ENCODE measurements around the gene PRKAG1. TPM values are rescaled to one million over a fixed set of nuclear protein-coding genes. Genes with fewer than 3 reads are reported as not detected.

PRKAG1 gene
- total RNA-seq, 1 donor from 2014 or later, result 78.1 TPM

DNA sequence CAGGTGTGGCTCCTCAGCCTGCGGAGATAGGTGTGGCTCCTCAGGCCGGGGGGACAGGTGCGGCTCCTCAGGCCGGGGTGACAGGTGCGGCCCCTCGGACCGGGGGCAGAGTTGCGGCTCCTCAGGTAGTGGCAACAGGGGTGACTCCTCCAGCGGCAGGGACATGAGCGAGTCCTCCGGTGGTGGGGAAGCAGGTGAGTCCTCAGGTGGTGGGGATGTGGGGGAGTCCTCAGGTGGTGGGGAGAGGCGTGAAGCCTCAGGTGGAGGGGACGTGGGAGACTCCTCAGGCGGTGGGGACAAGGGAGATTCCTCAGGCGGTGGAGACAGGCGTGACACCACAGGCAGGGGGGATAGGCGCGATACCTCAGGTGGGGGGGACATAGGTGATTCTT, 32.8 kb upstream of the PRKAG1 start:
- ATAC-seq (no peak), DNase-seq (no peak)
- intact Hi-C loops (cut with micrococcal nuclease), result no loop called here

- intact Hi-C loops (cut with micrococcal nuclease), result no loop called here
- ATAC-seq, result no peak
- DNase-seq, result no peak
Measured at GRCh38 chr12:49050507-49051372, 32.2 kb upstream of the PRKAG1 start.

DNA sequence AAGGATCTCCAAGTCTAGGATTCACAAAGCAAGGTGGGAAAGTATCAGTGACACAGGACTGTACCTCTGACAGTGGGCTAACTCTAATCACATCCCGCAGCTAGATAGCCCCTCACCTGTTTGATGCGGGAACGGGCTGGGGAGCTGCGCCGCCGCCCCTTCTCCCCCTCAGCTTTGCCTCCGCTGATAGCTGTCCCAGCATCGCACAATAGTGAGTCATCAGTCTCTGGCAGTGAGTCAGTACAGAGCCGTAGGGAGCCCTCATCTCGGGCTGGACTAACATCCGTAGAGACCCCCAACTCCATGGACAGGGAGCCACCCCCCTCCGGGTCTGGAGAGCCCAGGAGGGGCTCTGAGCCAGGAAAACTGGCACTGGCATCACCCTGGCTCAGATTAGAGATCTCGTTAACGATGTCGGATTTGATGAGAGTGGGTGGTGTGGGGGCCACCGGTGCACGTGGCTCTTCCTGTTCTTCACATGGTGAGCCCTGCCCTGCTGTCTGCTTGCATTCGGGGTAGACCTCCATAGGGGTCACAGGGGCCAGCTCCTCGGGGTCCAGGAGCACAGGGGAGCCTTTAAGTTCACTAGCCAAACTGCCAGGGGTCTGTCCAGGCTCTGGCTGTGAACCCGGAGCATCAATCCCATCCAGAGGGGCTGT, 31.1 kb upstream of the PRKAG1 start:
- intact Hi-C loops (cut with micrococcal nuclease), result no loop called here
- DNase-seq (no peak), ATAC-seq (no peak)

DNA sequence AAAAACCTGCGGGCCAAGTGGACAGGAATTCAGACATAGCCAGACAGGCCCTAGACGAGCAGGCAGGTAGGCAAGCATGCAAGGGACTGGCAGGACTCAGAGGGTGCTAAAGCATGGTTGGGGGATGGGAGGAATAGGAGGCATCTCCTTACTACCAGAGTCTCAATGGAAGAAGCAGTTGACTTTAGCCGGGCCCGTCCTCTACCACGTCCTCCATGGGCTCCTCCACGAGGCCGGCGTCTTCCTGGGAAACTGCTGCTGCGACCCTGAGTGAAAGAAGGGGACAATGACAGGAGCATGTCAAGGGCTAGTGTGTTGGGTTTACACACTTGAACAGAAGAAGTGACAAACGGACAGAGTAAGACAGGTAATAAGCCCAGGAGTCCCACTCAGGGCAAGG, 30.4 kb upstream of the PRKAG1 start:
- intact Hi-C loops (cut with micrococcal nuclease), result no loop called here
- ATAC-seq (no peak), DNase-seq (no peak)

DNA sequence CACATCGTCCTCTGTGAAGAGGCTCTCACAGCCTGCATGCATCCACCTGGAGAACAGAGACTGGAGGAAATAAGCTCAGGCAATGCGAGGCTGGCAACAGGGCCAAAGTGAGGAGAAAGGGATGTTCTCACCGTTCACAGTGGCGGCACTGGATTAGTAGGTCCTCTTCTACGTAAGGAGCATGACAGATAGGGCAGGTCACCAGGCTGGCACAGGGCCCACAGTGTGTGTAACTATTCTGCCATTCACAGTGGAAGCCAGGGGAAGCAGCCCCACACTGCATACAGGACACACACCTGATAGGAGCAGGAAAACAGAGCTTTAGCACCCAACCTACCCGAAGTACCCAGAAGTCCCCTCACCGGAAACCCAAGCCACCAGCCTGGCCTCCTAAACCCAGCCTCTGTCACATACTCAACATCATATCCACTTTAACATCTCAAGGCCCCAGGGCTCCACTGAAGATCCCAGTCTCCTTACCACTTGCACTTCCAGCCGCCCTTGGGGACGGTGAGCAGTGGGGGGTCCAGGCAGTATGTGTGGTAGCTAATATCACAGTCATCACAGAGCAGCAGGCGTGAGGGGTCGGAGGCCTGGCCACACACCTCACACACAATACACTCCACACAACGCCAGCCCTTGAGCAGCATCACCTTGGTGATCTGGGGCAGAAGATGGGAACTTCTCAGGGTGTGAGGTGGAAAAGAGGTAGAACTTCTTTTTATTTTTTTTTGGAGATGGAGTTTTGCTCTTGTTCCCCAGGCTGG, 27.7 kb upstream of the PRKAG1 start:
- intact Hi-C loops (cut with micrococcal nuclease), result no loop called here
- ATAC-seq, result peak; percentile 39
- DNase-seq, result no peak

DNA sequence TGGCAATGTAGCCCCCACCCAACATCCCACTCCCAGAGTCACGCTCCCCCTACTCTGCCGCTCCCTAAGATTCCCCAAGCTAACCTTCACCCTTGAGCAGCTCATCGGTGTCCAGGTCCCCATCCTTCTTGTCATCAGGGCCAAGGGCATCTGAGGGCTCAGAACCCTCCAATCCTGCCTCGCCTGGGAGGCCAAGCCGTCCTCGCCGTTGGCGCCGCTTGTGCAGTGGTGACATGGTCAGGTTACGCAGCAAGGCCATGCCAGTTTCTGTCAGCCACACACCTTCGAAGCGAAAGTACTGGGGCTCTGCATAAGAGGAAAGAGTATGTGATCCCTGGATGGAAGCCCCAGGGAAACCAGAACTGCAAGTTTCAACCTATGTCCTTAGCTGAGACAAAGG, 26.1 kb upstream of the PRKAG1 start:
- intact Hi-C loops (cut with micrococcal nuclease), result no loop called here
- ATAC-seq (no peak), DNase-seq (no peak)

DNA sequence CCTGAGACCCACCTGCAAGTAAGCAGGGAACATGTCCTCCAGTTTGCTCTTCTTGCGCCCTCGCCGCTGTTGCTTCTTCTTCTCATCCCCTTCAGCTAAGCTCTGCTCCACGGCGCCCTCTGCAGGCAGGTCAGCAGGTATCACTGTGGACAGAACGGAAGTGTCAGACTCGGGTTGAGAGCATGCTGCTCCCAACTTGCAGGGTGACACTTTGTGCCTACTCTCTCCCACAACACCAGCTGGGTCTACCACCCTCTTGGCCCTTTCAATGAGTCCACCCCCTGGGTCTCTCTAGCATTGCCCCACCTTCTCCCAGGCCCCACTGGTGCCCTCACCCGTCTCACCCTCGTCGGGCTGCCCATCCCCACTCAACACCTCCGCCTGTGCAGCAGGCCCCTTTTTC, 25.3 kb upstream of the PRKAG1 start:
- DNase-seq, result peak; percentile 74
- ATAC-seq, result peak; percentile 40
- intact Hi-C loops (cut with micrococcal nuclease), result no loop called here

GRCh38 chr12:49043241-49043640, 24.7 kb upstream of the PRKAG1 start:
- DNase-seq (no peak), ATAC-seq (no peak)
- intact Hi-C loops (cut with micrococcal nuclease), result no loop called here

- intact Hi-C loops (cut with micrococcal nuclease), result no loop called here
- DNase-seq (no peak), ATAC-seq (no peak)
Measured at GRCh38 chr12:49041881-49042484, 23.4 kb upstream of the PRKAG1 start.

GRCh38 chr12:49041036-49041880, 22.7 kb upstream of the PRKAG1 start:
- ATAC-seq (no peak), DNase-seq (no peak)
- intact Hi-C loops (cut with micrococcal nuclease), result no loop called here

DNA sequence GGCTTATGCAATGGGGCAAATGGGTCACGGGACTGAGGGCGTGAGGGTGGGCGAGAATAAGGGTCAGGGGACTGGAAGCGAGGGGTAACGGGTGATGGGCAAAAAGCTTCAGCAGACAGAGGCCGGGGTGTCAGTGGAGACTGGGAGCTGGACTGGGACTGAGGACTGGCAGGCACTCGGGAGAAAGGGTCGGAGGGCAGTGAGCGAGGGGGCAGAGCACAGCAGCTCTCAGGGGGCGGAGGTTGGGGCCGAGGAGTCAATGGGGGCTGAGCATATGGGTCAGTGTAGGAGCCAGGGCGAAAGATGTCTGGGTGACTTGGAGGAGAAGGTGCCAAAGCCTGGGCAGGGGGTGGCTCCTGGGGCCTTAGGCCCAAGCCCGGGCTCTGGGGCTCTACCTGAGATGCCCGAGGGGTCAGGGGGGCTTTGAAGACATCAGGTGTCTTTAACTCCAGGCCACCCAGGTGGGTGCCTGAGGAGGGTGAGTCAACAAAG, 21.8 kb upstream of the PRKAG1 start:
- ATAC-seq (no peak), DNase-seq (no peak)
- intact Hi-C loops (cut with micrococcal nuclease), result no loop called here

DNA sequence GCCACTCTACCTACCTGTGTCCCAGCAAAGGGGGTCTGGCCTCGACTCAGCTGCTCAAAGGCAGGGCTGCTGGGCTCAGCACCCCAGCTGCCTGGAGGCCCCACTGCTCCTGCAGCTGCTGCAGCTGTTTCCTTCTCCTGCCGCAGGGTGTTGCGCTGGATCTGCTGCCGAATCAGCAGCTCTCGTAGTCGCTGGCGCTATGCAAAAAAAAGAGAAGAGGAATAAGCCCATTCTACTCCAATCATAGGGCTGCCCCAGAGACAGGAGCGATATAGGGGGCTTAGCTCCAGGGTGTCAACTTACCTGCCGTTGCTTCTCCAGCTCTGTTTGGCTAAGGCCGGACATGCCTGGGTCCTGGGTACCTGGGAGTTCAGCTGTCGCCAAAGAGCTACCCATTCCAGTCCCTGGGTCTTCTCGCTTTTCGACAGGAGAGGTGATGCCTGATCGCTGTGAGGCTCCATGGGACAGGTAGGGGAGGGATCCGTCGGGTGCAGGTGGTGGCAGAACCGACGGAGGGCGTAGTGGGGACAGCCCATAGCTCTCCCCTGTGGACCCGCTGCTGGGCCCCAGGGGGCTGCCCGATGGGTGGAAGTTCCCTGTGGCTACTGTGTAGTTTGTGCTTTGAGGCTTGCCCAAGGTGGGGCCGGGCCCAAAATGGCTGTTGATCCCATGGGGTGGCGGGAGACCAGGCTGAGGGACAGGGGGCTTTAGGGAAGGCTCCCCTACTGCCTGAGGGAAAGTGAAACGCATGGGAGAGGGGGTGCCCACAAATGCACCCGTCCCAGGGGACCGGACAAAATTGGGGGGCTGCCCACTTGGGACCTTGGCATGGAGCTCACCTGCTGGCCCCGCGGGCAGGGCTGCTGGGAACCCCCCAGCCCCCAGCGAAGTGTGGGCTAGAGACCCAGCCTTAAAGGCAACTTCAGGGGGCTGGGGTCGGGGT, 21.1 kb upstream of the PRKAG1 start:
- DNase-seq, result peak; percentile 17
- no peak for ATAC-seq
- intact Hi-C loops (cut with micrococcal nuclease), result no loop called here

GRCh38 chr12:49038291-49038955, 19.8 kb upstream of the PRKAG1 start:
- peak; percentile 18 for DNase-seq
- no peak for ATAC-seq
- intact Hi-C loops (cut with micrococcal nuclease), result no loop called here

GRCh38 chr12:49037947-49038237, 19.3 kb upstream of the PRKAG1 start:
- no peak for ATAC-seq
- intact Hi-C loops (cut with micrococcal nuclease), result no loop called here
- DNase-seq, result no peak

DNA sequence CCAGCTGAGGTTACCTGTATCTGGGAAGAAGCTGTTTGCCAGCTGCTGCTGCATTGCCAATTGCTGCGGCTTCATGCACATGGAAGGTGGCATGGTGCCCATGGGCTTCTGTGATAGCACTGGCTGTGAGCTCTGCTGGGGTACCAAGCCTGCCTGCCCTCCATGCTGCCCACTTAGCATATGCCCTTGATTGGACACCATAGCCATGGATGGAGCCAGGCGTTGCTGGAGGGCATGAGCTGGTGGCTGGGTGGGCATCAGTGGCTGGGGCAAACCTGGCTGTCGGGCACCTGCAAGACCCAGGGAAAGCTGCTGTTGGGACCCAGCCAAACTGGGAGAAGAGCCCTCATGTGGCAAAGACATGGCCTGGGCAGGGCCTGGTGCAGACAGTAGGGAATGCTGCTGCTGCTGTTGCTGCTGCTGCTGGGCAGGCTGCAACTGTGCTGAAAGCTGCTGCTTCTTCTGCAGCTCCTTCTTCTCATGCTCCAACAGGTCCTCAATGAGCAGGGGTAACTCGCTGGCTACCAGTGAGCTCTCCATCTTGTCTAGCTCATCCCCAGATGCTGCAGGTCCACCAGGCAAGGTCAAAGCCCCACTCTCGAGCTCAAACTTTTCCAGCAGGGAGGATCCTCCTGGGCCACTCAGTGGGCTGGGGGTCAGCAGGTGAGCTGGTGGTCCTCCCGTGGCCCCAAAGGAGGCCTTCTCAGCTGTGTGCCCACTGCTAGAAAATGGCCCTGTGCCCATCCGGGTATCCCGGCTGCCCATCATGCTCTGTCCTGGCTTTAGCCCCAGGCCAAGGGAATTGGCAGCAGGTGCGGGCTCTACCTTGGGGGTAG, 18.8 kb upstream of the PRKAG1 start:
- intact Hi-C loops (cut with micrococcal nuclease), result no loop called here
- ATAC-seq, result peak; percentile 43
- peak; percentile 62 for DNase-seq

DNA sequence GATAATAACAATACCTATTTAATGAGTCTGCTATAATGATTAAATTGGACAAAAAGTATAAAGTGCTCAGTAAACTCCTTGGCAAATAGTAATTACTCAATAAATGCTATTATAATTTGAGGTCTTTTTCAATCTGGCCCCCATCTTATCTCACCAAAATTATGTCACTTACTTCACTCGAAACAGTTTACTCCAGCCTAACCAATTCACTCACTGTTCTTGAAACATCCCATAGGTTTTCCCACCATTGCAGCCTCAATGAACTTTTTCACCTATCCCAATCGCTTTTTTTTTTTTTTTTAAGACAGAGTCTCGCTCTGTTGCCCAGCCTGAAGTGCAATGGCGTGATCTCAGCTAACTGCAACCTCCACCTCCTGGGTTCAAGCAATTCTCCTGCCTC, 17.5 kb upstream of the PRKAG1 start:
- DNase-seq (no peak), ATAC-seq (no peak)

DNA sequence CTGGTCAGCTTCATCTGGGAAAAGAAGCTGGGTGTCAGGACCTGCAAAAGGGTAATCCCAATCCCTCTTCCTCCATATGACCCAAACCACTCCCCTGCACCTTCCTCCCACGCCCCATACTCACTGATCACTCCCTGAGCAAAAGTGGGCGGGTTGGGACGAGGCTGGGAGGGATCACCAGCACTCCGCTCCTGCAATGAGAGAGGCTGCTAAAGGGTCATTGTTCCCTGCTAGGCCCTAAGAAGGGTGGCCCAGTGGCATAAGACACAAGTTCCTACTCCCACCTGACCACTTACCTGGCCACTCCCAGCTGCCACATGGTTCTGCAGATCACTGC, 15.7 kb upstream of the PRKAG1 start:
- intact Hi-C loops (cut with micrococcal nuclease), result no loop called here
- no peak for ATAC-seq
- DNase-seq, result no peak

More for the DNA sequence above, 17.5 kb upstream of the PRKAG1 start:
- intact Hi-C loops (cut with micrococcal nuclease), result no loop called here
